H1 (cell line): ENCODE measurements around the gene NINJ2. TPM values are rescaled to one million over a fixed set of nuclear protein-coding genes. Genes with fewer than 3 reads are reported as not detected.

ENCODE experiments used
- polyA plus RNA-seq, 7 experiments: library from polyadenylated mRNA; depleted of rRNA in 3 of 7; stranded (reverse) in 5 of 7; unstranded in 2 of 7; fragments of >200 nt in 5 of 7; fragments of 200-250 nt in 2 of 7; gene quantifications; 1 replicate in 5 of 7; 2 replicates in 1 of 7; 4 replicates in 1 of 7; pipeline versions ENCODE4 v1.2.1 to v1.2.3, GENCODE V29; 2011 to 2013; ENCODE audit warnings: missing spikeins in 2 of 7, mixed read lengths in 2 of 7
- total RNA-seq: library from RNA; stranded (reverse); fragmentation: NEBNext Ultra II Directional; extraction: Animal tissue kit (Norgen Biotek cat#: 25700); gene quantifications from 2 replicates; pipeline ENCODE4 v1.2.1, GENCODE V29; 2021
- TF ChIP-seq, protein P1 (sequence below): IDR thresholded peaks from 2 replicates; pipeline ENCODE4 v1.6.1; 2012; ENCODE audit warnings: low read length, inconsistent platforms

NINJ2 gene
- total and polyA plus RNA-seq, 2 of the 8 experiments (the other 6 are each of a cell fraction or from before 2014, with no cell fraction given) = 1.4 TPM; not detected in 1

DNA sequence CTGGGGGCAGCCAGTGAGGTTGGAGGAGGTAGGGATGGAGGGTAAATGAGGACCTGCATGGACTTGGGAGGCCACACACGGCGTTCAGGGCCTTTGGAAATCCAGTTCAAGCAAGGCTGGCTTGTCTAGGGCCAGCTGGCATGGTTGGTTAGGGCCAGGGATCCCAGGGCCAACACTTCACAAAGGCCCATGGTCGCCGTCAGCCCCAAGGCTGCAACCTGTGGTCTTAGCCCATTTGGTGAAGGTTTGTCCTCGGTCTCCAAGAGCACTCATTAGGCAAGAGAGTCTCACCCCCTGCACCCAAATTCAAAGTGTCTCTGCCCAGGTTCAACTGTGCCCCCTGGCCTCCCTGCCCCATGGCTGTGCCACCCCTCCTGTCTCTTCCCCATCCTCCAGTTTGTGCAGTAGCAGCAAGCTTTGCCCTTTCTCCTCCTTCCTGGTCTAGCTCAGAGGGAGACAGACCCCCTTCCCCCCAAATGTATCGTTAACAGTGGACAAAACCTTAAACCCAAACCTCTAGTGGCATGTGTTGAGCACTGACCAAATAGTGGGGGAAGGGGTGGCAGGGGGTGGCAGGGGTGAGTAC is 94.1 kb downstream of the NINJ2 start (continued):
- TF ChIP-seq, protein P1, sequence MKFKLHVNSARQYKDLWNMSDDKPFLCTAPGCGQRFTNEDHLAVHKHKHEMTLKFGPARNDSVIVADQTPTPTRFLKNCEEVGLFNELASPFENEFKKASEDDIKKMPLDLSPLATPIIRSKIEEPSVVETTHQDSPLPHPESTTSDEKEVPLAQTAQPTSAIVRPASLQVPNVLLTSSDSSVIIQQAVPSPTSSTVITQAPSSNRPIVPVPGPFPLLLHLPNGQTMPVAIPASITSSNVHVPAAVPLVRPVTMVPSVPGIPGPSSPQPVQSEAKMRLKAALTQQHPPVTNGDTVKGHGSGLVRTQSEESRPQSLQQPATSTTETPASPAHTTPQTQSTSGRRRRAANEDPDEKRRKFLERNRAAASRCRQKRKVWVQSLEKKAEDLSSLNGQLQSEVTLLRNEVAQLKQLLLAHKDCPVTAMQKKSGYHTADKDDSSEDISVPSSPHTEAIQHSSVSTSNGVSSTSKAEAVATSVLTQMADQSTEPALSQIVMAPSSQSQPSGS = no peak
